Measurements from ENCODE around the gene CDC20B.

Gene CDC20B

GRCh38 chr5:55071413-55071812 is 101.6 kb downstream of the CDC20B start:
- Histone ChIP-seq H3K4me1 (ENCODE audit: insufficient read depth, low read length) (no peaks in the 10 kb centered on the region), H2AFZ (ENCODE audit: low read depth, low read length) (no peak overlapping the region), H3K27me3 (ENCODE audit: insufficient read depth, low read length) (no peaks in the 10 kb centered on the region)

GRCh38 chr5:55070968-55071367 is 102.0 kb downstream of the CDC20B start:
- Histone ChIP-seq H2AFZ (ENCODE audit: low read depth, low read length) (no peak overlapping the region), H3K9me3 (ENCODE audit: low read length) (no peaks in the 10 kb centered on the region), H3K4me1 (ENCODE audit: insufficient read depth, low read length) (no peaks in the 10 kb centered on the region), H3K27me3 (ENCODE audit: insufficient read depth, low read length) (no peaks in the 10 kb centered on the region), H3K4me3 (ENCODE audit: low read length) (no peak overlapping the region), H3K36me3 (ENCODE audit: insufficient read depth, low read length) (no peaks in the 10 kb centered on the region)

More at GRCh38 chr5:55071413-55071812, 101.6 kb downstream of the CDC20B start:
- H3K36me3 ChIP-seq (ENCODE audit: insufficient read depth, low read length): no peaks in the 10 kb centered on the region
- no peak overlapping the region for H3K4me3 ChIP-seq (ENCODE audit: low read length)
- H3K9me3 ChIP-seq (ENCODE audit: low read length): no peaks in the 10 kb centered on the region

- Histone ChIP-seq H3K27me3 (ENCODE audit: insufficient read depth, low read length) (no peaks in the 10 kb centered on the region), H3K4me1 (ENCODE audit: insufficient read depth, low read length) (no peaks in the 10 kb centered on the region), H3K4me3 (ENCODE audit: low read length) (no peak overlapping the region), H3K36me3 (ENCODE audit: insufficient read depth, low read length) (no peaks in the 10 kb centered on the region), H3K9me3 (ENCODE audit: low read length) (no peaks in the 10 kb centered on the region), H2AFZ (ENCODE audit: low read depth, low read length) (no peak overlapping the region)
These were observed 106.7 kb downstream of the CDC20B start for GRCh38 chr5:55066277-55066676.

- Histone ChIP-seq H2AFZ (ENCODE audit: low read depth, low read length) (no peak overlapping the region), H3K4me1 (ENCODE audit: insufficient read depth, low read length) (no peaks in the 10 kb centered on the region), H3K9me3 (ENCODE audit: low read length) (no peaks in the 10 kb centered on the region), H3K36me3 (ENCODE audit: insufficient read depth, low read length) (no peaks in the 10 kb centered on the region), H3K4me3 (ENCODE audit: low read length) (no peak overlapping the region), H3K27me3 (ENCODE audit: insufficient read depth, low read length) (no peaks in the 10 kb centered on the region)
These were observed 108.5 kb downstream of the CDC20B start for GRCh38 chr5:55064523-55064922.

- no peaks in the 10 kb centered on the region for H3K36me3 ChIP-seq (ENCODE audit: insufficient read depth, low read length)
- no peak overlapping the region for H3K4me3 ChIP-seq (ENCODE audit: low read length)
- no peaks in the 10 kb centered on the region for H3K9me3 ChIP-seq (ENCODE audit: low read length)
- no peak overlapping the region for H2AFZ ChIP-seq (ENCODE audit: low read depth, low read length)
- no peaks in the 10 kb centered on the region for H3K4me1 ChIP-seq (ENCODE audit: insufficient read depth, low read length)
- no peaks in the 10 kb centered on the region for H3K27me3 ChIP-seq (ENCODE audit: insufficient read depth, low read length)
These were observed 109.1 kb downstream of the CDC20B start for GRCh38 chr5:55063899-55064298.

DNA sequence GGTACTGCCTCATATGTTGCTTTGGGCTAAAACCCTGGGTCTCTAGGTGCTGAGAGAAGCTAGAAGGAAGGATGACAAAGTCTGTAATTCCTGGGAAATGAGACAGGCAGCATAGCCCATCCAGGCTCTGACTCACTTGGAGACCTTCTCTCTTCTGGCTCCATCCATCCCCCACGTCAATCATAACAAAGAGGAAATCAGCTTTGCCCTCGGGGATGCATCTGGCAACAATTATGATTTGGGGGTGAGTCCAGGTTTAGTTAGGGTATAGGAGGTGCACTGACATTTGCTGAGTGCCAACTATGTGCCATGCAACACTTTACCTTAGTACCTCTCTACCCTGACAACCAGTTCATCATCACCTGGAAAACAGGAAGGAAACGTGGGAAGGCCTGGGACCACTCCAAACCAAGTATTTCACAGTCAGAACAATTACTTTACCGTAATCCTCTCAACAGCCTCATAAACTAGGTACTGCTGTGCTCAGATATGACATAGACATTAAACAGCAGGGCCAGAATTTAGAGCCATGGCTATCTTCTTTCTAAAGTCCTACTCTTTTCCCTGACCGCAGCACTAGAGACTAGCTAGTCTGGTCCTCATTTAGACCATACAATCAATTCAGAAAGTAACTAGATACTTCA is 109.6 kb downstream of the CDC20B start:
- H2AFZ ChIP-seq (ENCODE audit: low read depth, low read length): no peak overlapping the region
- no peaks in the 10 kb centered on the region for H3K9me3 ChIP-seq (ENCODE audit: low read length)
- no peaks in the 10 kb centered on the region for H3K36me3 ChIP-seq (ENCODE audit: insufficient read depth, low read length)
- no peak overlapping the region for H3K4me3 ChIP-seq (ENCODE audit: low read length)
- no peaks in the 10 kb centered on the region for H3K27me3 ChIP-seq (ENCODE audit: insufficient read depth, low read length)
- H3K4me1 ChIP-seq (ENCODE audit: insufficient read depth, low read length): no peaks in the 10 kb centered on the region
